Head of caudate nucleus (tissue), 42 donors: ENCODE results near the gene MGAT4B.
A peak's percentile ranks its signal among the peaks of the same experiment; 100 is the strongest.
"Not testable (repeated sequence)": the region's sequence is repeated elsewhere in the genome, so short reads cannot be mapped to it uniquely, and the experiment has no call there.

Source experiments
- DNase-seq, 42 donors: peaks; one replicate each; pipeline versions ENCODE4 v3.0.0 to v3.0.0-alpha.2; 2020 to 2021; ENCODE audit warnings: mixed read lengths in 7 of 42
- intact Hi-C: fragments of 100-400 bp; cut with DNase I; formaldehyde crosslinking; loops from one replicate; pipeline ENCODE4 v1.15.0; 2022

MGAT4B gene

GRCh38 chr5:179799644-179799973 lies 7.1 kb downstream of the MGAT4B start:
- intact Hi-C loops, result no loop called here

GRCh38 chr5:179798771-179799643 lies 7.7 kb downstream of the MGAT4B start:
- intact Hi-C loops, result no loop called here
- DNase-seq, result peak in 1 of 42 donors; percentile 22

More at GRCh38 chr5:179799644-179799973, 7.1 kb downstream of the MGAT4B start:
- DNase-seq, result no peak

GRCh38 chr5:179798144-179798770 lies 8.4 kb downstream of the MGAT4B start:
- intact Hi-C loops, result no loop called here
- DNase-seq, result no peak

GRCh38 chr5:179797741-179798140 lies 8.9 kb downstream of the MGAT4B start:
- intact Hi-C loops, result no loop called here
- DNase-seq, result no peak

GRCh38 chr5:179796877-179797608 lies 9.6 kb downstream of the MGAT4B start:
- intact Hi-C loops, result no loop called here
- DNase-seq, result no peak

- intact Hi-C loops, result no loop called here
- DNase-seq, result peak in 38 of 42 donors; percentile 62 to 89 (median 80)
Measured at GRCh38 chr5:179795863-179796833, 10.5 kb downstream of the MGAT4B start.

GRCh38 chr5:179795049-179795862 lies 11.4 kb downstream of the MGAT4B start:
- DNase-seq, result peak in 1 of 42 donors; percentile 33
- intact Hi-C loops, result no loop called here

GRCh38 chr5:179794575-179794974 lies 12.1 kb downstream of the MGAT4B start:
- intact Hi-C loops, result no loop called here
- no peak for DNase-seq

GRCh38 chr5:179794171-179794570 lies 12.5 kb downstream of the MGAT4B start:
- intact Hi-C loops, result no loop called here
- no peak for DNase-seq

- intact Hi-C loops, result no loop called here
- peak in 36 of 42 donors; percentile 34 to 78 (median 64) for DNase-seq
Measured at GRCh38 chr5:179793468-179794139, 13.1 kb downstream of the MGAT4B start, which contains the start of gene LTC4S. LTC4S (plus strand) TSS chr5:179793986; CDS start chr5:179794081, 95 bp downstream.

- intact Hi-C loops, result no loop called here
- peak in 4 of 42 donors; percentile 26 to 56 (median 34) for DNase-seq
Measured at GRCh38 chr5:179792612-179793467, 13.8 kb downstream of the MGAT4B start.

GRCh38 chr5:179791881-179792611 lies 14.6 kb downstream of the MGAT4B start:
- intact Hi-C loops, result no loop called here
- DNase-seq, result peak in 3 of 42 donors; percentile 26 to 51 (median 39)

GRCh38 chr5:179789278-179789677 lies 17.4 kb downstream of the MGAT4B start:
- intact Hi-C loops, DNase-seq: not testable (repeated sequence)

GRCh38 chr5:179788193-179788854 lies 18.3 kb downstream of the MGAT4B start:
- no peak for DNase-seq
- intact Hi-C loops, result no loop called here

GRCh38 chr5:179786861-179787260 lies 19.8 kb downstream of the MGAT4B start:
- intact Hi-C loops, result no loop called here
- no peak for DNase-seq
